GM12873 (cell line): Measurements from ENCODE around the gene GAB2.

Source experiments
- CTCF ChIP-seq: IDR thresholded peaks from 2 replicates; pipeline ENCODE4 v1.5.1; 2012; ENCODE audit warnings: low read depth, mild to moderate bottlenecking, moderate library complexity, low read length, control low read depth; ENCODE audit not compliant: insufficient read depth; ENCODE audit errors: missing control alignments

GAB2 gene

GRCh38 chr11:78399136-78399535 lies 18.5 kb downstream of the GAB2 start:
- no peak for TF ChIP-seq CTCF

- TF ChIP-seq CTCF, result no peak
Observed at GRCh38 chr11:78398715-78399114, 18.9 kb downstream of the GAB2 start.

GRCh38 chr11:78397398-78397797 lies 20.2 kb downstream of the GAB2 start:
- TF ChIP-seq CTCF, result no peak

- no peak for TF ChIP-seq CTCF
Observed at GRCh38 chr11:78395597-78395996, 22.0 kb downstream of the GAB2 start.

GRCh38 chr11:78392854-78393253 lies 24.8 kb downstream of the GAB2 start:
- TF ChIP-seq CTCF, result no peak

GRCh38 chr11:78391424-78391823 lies 26.2 kb downstream of the GAB2 start:
- no peak for TF ChIP-seq CTCF

GRCh38 chr11:78390809-78391208 lies 26.8 kb downstream of the GAB2 start:
- no peak for TF ChIP-seq CTCF
